ENCODE results near the gene MYO1H.
"Not testable (repeated sequence)": the region's sequence is repeated elsewhere in the genome, so short reads cannot be mapped to it uniquely, and the experiment has no call there.

MYO1H gene

DNA sequence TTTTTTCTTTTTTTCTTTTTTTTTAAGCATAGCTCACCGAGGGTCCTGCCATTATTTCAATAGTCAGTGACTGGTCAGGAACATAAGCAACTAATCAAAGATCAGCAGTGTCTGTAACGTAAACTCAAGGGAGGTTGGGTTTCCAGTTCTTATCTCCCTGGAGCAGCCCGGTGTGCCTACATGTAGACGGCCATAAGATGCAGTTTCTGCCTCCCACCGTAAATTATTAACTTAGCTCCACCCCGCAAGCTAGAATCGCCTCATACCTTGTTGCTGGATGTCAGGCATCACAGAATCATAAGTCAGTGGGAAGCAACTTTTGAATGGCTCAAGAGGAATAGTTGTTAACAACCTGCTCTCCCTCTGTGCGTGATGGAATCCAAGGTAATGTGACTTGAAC, at the start of gene MYO1H:
Gene MYO1H (plus strand): TSS at position 312 of the 400 bp plus-strand sequence. CDS start 61 bp downstream, at position 373.
- DNase-seq = no peak

DNA sequence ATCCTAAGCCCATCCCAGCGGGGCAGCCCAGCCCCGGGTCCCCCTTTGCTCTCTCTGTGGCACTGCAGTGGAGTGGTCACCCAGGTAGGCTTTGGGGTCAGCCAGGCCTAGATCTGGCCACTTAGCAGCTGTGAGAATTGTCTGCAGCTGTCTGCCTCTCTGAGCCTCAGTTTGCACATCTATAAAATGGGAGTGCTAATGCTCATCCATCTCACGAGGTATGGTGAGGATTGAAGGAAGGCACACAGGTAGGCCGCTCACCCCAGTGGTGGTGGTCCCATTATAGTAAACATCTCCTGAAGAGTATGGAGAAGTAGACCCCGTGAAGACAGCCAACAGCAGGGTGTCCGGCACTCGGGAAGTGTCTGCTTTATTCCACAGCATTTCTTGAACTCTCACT, 47.9 kb upstream of the MYO1H start:
- DNase-seq = no peak

GRCh38 chr12:109301643-109302168, 46.0 kb upstream of the MYO1H start:
- DNase-seq = no peak

- no peak for DNase-seq
These were observed 45.3 kb upstream of the MYO1H start for GRCh38 chr12:109302358-109302757.

DNA sequence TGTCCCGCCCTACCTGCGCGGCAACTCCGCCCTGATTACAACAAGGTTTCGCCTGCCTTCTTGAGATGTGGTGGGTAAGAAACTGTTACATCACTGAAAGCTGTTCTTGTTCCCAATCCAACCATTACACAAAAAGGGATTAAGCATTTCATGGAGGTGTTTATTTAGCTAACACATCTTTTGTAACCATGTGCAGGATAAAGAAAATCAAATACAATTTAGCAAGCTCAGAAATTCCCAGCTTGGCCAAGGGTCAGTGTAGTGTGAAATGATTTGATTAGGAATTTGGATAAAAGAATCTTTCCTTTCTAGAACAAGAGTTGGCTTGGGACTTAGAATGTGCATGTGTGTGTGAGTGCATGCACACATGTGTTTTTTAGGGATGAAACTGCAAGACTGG, 44.9 kb upstream of the MYO1H start:
- DNase-seq = no peak

- no peak for DNase-seq
These were observed 43.2 kb upstream of the MYO1H start for GRCh38 chr12:109304485-109304884.

DNA sequence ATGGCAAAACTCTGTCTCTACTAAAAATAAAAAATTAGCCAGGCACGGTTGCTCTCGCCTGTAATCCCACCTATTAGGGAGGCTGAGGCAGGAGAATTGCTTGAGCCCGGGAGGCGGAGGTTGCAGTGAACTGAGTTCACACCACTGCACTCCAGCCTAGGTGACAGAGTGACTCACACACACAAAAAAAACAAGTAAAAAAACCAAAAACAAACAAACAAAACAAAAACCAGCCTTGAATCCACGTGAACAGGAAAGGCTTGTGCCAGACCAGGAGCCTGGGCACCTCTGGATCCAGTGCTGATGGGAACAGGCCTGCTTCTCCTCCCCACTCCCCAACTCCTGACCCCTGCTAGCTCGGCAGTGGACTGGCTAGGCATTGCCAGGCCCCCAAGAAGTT, 42.2 kb upstream of the MYO1H start:
- no peak for DNase-seq

DNA sequence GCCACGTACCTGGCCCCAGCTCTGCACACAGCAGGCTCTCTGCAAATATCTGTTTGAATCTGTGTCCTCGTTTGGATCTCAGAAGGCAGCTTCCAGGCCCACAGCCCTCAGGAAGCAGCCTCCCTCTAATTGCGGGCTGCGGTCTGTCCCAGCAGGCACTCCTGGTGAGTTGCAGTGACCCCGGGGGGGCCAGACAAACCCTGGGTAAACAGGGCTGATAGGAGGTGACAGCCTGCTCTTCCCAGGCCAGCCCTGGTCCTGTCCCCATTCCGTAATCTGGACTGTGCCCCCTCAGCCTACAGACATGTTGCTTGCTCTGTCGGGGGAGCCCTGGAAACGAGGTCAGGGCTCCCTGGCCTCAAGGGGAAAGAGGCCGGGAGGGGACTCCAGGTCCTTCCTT, 40.6 kb upstream of the MYO1H start:
- no peak for DNase-seq

DNA sequence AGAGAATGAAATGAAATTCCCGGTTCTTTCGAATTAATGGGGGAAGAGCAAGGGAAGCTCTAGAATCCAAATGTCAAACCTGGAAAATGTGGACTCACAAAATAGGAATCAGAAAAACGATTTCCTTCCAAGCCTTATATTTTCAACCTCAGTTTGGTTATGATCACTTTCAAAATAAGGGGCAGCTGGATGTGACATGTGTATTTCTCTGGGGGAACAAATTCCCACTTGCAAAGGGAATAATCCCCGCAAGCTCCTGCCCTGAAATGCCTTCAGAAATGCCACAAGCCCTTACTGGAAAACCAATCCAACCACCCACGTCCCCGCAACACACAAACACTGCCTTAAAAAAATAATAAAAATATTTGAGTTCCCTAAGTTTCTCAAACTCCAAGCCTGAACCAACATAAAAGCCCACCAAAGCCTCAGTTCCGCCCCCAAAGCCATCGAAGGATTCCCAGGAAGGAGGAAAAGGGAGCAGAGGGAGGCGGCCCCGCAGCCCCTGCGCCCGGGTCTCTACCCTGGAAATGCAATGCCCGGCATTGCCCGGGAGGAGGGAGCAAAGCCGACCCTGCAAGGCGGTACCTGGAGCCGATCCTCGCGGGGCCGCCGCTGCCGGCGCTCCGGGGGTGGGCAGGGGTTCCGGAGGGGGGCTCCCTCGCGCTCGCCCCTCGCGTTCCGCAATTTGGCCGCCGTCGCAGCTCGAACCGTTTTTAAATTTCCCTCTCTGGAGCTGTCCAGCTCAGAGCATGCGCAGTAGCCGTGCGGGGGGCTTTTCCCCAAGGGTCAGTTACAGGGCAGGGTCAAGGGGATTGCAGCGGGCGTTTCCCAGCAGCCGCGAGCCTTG, 38.9 kb upstream of the MYO1H start, which contains the start of gene FOXN4:
Gene FOXN4 (minus strand): TSS at position 751 of the 847 bp plus-strand sequence. CDS start 963 bp downstream, outside the sequence.
- DNase-seq = no peak

DNA sequence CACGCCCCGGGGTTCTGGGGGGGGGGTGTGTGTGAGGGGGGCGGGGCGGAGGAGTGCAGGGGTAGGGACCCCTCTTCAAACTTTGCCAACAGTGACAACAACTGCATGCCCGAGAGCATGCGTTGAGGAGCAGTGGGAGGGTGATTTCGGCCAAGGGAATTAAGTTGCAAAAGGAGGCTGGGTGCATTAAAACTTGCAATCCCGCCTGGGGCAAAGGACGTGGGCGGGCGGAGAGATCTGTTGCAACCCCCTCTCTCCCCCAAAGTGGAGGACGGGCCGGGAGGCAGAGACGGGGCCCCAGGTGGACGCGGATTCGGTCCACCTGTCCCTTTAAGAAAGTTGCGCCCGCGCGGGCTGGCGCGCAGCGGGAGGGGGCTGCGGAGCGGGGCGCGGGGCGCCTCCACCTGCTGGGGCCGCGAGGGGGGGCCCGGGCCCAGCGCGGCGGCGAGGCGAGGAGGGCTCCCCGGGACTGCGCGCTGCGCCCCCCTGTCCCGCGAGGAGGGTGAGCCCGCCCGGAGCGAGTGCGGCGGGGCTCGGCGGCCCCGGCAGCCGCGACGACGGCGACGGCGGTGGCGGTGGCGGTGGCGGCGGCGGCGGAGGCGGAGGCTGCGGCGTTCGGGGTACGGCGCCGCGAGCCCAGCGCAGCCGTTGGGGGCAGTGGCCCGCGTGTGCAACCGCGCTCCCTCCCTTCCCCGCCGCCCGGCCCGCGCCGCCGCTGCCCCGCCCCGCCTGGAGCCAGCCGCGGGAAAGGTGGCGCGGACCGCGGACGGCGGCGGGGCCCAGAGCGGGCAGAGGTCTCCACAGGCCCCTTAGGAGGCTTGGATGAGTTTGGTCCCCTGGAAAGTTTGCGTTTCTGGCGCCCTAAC, 38.1 kb upstream of the MYO1H start:
- DNase-seq = no peak

DNA sequence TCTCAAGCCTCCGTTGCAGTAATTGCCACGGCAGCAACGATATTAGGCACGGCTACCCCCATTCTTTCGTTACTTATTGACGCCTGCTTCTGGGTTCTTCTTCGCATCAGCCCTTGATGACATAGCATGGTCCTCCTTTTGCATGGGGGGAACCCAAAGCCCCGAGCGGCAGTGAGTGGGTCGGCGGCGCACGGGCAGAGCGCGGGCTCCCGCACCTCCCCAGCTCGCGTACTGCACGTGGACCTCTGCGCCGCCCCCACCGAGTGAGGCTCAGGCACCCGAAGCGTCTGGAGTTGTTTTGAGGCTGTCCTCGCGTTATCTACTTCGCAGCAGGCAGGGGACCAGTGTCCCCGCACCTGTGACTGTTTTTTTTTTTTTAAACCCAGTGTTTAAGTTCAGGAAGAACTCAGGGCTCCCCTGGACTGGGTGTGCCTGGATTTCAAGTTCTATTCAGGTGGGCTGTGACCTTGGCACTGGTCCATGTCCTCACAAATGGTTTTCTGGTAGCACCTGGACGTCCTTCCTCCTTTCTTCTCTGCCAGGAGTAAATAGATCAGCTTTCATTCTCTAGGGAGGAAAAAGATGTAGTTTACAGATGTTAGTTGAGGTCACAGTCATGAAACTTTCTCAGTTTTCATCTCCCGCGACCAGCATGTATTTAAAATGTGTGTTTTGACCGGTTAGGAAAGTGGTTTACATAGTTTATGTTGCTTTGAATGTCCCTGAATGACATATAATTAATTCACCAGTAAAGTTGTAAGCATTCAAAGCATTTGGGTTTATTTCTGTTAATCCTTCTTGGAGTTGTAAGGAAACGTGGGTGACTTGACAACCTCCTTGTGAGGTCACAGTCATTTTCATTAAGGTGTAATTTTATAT, 37.2 kb upstream of the MYO1H start:
- DNase-seq = peak in 1 of 6 experiments; percentile 2

- DNase-seq = not testable (repeated sequence)
These were observed 26.4 kb upstream of the MYO1H start for GRCh38 chr12:109321294-109321693.

GRCh38 chr12:109329003-109329402, 18.7 kb upstream of the MYO1H start:
- DNase-seq = no peak

- no peak for DNase-seq
These were observed 18.0 kb upstream of the MYO1H start for GRCh38 chr12:109329686-109330085.

DNA sequence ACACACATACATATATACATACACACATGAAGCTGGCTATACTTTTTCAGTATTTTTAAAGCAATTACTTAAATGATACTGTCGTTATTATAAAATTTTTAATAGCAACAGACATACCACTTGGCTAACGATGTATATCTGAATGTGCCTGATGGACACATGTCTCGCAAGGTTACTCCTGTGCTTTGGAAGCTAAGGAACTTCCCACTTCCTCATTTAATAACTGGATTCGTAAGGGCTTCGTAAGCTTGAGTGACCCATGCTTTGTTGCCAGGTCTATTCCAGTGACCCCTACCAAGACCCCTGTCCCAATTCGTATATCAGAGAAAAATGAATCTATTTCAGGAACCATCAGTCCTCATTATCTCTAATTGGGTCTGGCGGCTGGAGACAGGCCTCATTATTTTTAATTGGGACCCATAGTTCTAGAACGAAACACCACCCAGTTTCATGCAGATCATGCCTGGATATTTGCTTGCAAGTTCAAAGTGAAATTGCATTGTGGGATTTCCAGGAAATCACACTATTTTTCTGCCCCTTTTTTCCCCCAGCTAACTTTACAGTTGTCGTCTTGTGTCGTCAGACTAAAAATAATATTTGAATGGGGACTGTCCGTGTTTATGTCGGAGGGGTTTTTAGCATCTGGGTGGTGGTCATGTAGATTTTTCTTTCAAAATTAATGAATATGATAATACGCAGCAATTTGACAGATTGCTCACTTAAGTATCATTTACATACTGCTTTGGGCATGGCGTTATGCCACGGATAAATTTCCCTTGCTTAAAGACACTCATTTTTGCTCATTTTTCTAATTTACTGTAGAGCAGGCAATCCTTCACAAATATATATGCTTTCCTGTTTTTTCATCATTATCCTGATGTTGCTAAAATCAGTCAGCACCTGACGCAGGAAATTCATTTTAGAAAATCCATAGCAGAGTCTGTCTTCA, 17.1 kb upstream of the MYO1H start:
- DNase-seq = no peak

DNA sequence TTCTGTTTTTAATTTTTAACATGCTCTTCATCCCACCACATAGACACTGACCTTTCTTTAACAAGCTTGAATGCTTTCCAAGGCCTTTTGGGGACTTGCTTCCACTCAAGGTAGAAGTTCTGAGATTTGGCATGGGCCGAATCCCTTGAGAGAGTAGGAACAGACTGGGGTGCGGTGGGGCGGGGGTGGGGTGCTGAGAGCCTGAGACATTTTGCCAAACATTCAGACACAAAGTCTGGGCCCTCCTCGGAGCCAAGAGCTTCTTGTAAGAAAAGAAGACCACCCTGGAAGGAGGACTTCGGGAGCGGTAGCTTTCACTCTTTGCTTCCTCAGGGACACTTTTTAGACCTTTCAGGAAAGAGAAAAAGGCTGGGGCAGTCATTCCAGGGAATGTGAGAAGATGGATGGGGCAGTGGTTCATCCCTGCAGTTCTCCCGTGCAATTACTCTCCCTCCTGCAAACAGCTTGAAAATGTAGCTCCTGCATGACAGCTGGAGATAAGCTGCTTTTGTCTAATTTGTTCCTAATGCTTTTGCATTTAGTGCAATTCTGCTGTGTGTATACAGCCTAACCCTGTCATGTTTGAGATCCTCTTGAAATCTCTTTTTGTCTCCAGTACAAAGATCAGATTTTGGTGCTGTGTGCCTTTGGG, 16.3 kb upstream of the MYO1H start:
- DNase-seq = no peak

DNA sequence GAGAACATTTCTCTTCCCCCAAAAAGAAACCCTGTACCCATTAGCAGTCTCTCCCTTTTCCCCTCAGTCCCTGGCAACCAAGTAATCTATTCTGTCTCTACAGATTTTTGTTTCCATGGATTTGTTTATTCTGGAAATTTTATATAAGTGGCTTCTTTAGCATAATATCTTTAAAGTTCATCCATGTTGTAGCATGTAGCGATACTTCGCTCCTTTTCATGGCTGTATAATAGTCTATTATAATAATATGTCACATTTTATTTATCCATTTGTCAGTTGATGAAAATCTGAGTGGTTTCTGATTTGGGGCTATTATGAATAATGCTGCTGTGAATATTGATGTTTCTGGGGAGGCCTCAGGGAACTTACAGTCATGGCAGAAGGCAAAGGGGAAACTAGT, 12.8 kb upstream of the MYO1H start:
- no peak for DNase-seq

DNA sequence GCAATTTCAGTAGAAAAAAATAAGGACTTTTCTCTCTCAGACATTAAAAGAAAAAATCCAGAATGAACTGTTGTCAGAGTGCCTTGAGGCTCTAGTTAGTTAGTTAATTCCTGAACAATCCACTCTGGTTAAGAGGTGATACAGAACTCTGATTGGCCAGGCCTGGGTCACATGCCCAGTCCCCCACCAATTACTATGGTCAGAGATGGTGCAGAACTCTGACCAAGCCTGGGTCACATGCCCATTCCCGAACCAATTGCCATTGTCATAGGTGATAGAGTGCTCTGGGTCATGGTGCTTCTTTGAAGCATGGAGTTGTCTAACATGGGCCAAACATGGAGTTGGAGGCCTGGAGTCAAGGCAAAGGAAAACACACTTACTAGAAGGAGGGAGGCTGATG, 11.1 kb upstream of the MYO1H start:
- DNase-seq = no peak

GRCh38 chr12:109343677-109344076, 4.0 kb upstream of the MYO1H start:
- no peak for DNase-seq

GRCh38 chr12:109345428-109345827, 2.3 kb upstream of the MYO1H start:
- DNase-seq = no peak

- DNase-seq = no peak
These were observed 780 bp upstream of the MYO1H start for GRCh38 chr12:109346920-109347319.

All from stimulated activated naive CD4-positive, alpha-beta T cell (primary cell).